Epithelial cell of esophagus (primary cell): ENCODE results near the gene HMCN1.

ENCODE experiments used
- DNase-seq: peaks from one replicate; pipeline ENCODE4 v3.0.0; 2010; ENCODE audit warnings: low read depth
- H3K4me3 ChIP-seq: 2 replicates; pipeline ENCODE4 v1.5.1; 2011; ENCODE audit warnings: mild to moderate bottlenecking, low read length, control low read depth
- CTCF ChIP-seq: IDR thresholded peaks from 2 replicates; pipeline ENCODE4 v1.5.1; 2011; ENCODE audit warnings: low read depth, mild to moderate bottlenecking, low read length, control low read depth, inconsistent platforms; ENCODE audit not compliant: insufficient read depth; ENCODE audit errors: missing control alignments

The HMCN1 gene

GRCh38 chr1:185936641-185937040 is 202.4 kb downstream of the HMCN1 start:
- TF ChIP-seq CTCF, result no peak
- DNase-seq, result no peak
- H3K4me3 ChIP-seq, result no peak overlapping the region

- no peak for TF ChIP-seq CTCF
- no peak overlapping the region for H3K4me3 ChIP-seq
- DNase-seq, result no peak
These were observed 204.2 kb downstream of the HMCN1 start for GRCh38 chr1:185938396-185938795.

GRCh38 chr1:185939142-185939541 is 205.0 kb downstream of the HMCN1 start:
- no peak for DNase-seq
- no peak overlapping the region for H3K4me3 ChIP-seq
- TF ChIP-seq CTCF, result no peak

GRCh38 chr1:185942961-185943360 is 208.8 kb downstream of the HMCN1 start:
- TF ChIP-seq CTCF, result no peak
- DNase-seq, result no peak
- no peak overlapping the region for H3K4me3 ChIP-seq

- DNase-seq, result no peak
- H3K4me3 ChIP-seq, result no peak overlapping the region
- no peak for TF ChIP-seq CTCF
These were observed 222.7 kb downstream of the HMCN1 start for GRCh38 chr1:185956881-185957280.

- TF ChIP-seq CTCF, result no peak
- DNase-seq, result peak; percentile 18
- no peak overlapping the region for H3K4me3 ChIP-seq
These were observed 223.5 kb downstream of the HMCN1 start for GRCh38 chr1:185957441-185958363.
